Glutamatergic neuron (in vitro differentiated cells): Measurements from ENCODE around the gene GJB4. TPM values are rescaled to one million over a fixed set of nuclear protein-coding genes. Genes with fewer than 3 reads are reported as not detected.

ENCODE experiments used
- DNase-seq: peaks from one replicate; pipeline ENCODE4 v3.0.0; 2022
- H3K27ac Mint-ChIP-seq: one replicate; pipeline ENCODE4 v1.8.0; 2020; ENCODE audit warnings: mild to moderate bottlenecking, mixed read lengths, inconsistent platforms; ENCODE audit not compliant: unreplicated experiment
- H3K27me3 Mint-ChIP-seq: one replicate; pipeline ENCODE4 v1.8.0; 2020; ENCODE audit warnings: mild to moderate bottlenecking, moderate library complexity, mixed read lengths, inconsistent platforms; ENCODE audit not compliant: unreplicated experiment
- H3K36me3 Mint-ChIP-seq: one replicate; pipeline ENCODE4 v1.8.0; 2020; ENCODE audit warnings: mild to moderate bottlenecking, mixed read lengths, inconsistent platforms; ENCODE audit not compliant: unreplicated experiment
- H3K4me1 Mint-ChIP-seq: one replicate; pipeline ENCODE4 v1.8.0; 2020; ENCODE audit warnings: mild to moderate bottlenecking, low read depth, mixed read lengths, inconsistent platforms; ENCODE audit not compliant: unreplicated experiment
- H3K4me3 Mint-ChIP-seq: one replicate; pipeline ENCODE4 v1.8.0; 2020; ENCODE audit warnings: mild to moderate bottlenecking, mixed read lengths, inconsistent platforms; ENCODE audit not compliant: unreplicated experiment
- H3K9me3 Mint-ChIP-seq: one replicate; pipeline ENCODE4 v1.8.0; 2020; ENCODE audit warnings: mild to moderate bottlenecking, moderate library complexity, mixed read lengths, inconsistent platforms; ENCODE audit not compliant: unreplicated experiment
- total RNA-seq: library from RNA; stranded (reverse); fragmentation: NEBNext Ultra II Directional; extraction: Animal tissue kit (Norgen Biotek cat#: 25700); gene quantifications from one replicate; pipeline ENCODE4 v1.2.1, GENCODE V29; 2021; ENCODE audit not compliant: unreplicated experiment
- TF ChIP-seq, protein P1 (sequence below): fragments of 200-600 bp; sonication (generic); IDR thresholded peaks from one replicate; pipeline ENCODE4 v1.5.0; 2021; ENCODE audit not compliant: partially characterized antibody, unreplicated experiment

Gene GJB4
- total RNA-seq, 1 donor from 2014 or later = not detected

DNA sequence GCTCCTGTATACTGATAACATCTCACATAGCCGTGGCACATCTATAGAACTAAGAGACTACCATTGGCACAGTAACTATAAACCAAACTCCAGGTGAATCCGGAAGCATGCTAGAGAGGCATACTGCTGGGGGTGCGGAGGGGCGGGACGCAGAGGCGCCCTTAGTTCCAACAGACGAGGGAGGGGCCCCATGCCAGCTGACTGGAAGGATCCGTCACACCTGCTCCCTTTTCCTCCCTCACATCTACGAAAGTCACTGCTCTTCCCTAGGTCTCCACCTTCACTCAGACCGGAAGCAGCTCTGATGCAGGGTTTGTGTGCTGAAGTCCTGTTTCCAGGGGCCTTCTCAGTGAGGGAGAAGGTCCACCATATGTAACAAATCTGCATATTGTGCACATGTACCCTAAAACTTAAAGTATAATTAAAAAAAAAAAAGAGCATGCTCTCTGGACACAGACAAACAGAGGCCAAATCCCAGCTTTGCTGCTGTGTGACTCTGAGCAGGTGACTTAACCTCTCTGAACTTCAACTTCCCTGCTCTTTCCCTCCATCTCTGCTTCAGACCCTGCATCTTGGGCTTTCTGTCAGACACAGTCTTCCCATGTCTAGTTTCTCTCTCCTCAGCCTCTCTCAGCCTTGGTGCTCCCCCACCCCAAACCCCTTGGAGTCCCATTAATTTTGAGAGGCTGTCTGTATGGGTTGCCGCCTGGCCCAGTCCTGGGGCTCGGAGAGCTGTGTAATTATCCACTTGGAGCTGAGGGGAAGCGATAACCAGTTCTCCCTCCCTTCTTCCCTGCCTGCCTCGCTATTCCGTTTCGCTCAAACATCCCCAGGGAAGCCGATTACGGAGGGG is 12.5 kb upstream of the GJB4 start:
- Mint-ChIP-seq H3K4me3 (no peak overlapping the region), H3K36me3 (no peaks in the 10 kb centered on the region), H3K9me3 (no peaks in the 10 kb centered on the region), H3K4me1 (no peaks in the 10 kb centered on the region), H3K27ac (no peak overlapping the region), H3K27me3 (peaks cover 3% of the 10 kb centered on the region)
- no peak for DNase-seq
- TF ChIP-seq, protein P1, sequence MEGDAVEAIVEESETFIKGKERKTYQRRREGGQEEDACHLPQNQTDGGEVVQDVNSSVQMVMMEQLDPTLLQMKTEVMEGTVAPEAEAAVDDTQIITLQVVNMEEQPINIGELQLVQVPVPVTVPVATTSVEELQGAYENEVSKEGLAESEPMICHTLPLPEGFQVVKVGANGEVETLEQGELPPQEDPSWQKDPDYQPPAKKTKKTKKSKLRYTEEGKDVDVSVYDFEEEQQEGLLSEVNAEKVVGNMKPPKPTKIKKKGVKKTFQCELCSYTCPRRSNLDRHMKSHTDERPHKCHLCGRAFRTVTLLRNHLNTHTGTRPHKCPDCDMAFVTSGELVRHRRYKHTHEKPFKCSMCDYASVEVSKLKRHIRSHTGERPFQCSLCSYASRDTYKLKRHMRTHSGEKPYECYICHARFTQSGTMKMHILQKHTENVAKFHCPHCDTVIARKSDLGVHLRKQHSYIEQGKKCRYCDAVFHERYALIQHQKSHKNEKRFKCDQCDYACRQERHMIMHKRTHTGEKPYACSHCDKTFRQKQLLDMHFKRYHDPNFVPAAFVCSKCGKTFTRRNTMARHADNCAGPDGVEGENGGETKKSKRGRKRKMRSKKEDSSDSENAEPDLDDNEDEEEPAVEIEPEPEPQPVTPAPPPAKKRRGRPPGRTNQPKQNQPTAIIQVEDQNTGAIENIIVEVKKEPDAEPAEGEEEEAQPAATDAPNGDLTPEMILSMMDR = no peak

DNA sequence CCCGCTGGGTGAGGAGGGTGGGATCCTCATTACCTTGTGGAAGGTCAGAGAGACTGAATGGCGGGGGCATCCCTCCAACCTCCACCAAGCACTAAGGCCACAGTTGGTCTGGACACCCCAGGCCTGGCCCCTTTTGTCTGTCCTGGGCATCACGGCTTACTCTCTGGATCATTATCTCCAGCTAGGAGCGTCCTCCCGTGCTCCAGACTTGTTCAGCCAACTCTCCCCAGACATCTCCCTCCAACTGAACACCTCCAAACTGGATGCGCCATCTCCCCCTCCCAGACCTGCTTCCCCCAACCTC is 11.9 kb upstream of the GJB4 start:
- Mint-ChIP-seq H3K27ac (no peak overlapping the region), H3K36me3 (no peaks in the 10 kb centered on the region), H3K4me1 (no peaks in the 10 kb centered on the region), H3K27me3 (peaks cover 3% of the 10 kb centered on the region), H3K4me3 (no peak overlapping the region), H3K9me3 (no peaks in the 10 kb centered on the region)
- no peak for DNase-seq
- TF ChIP-seq, protein P1 = no peak

GRCh38 chr1:34749992-34750391 is 9.5 kb upstream of the GJB4 start:
- H3K9me3 Mint-ChIP-seq = no peaks in the 10 kb centered on the region
- no peaks in the 10 kb centered on the region for H3K4me1 Mint-ChIP-seq
- DNase-seq = no peak
- TF ChIP-seq, protein P1 = no peak
- no peak overlapping the region for H3K4me3 Mint-ChIP-seq
- H3K27ac Mint-ChIP-seq = no peak overlapping the region
- no peaks in the 10 kb centered on the region for H3K36me3 Mint-ChIP-seq
- H3K27me3 Mint-ChIP-seq = peaks cover 5% of the 10 kb centered on the region

- H3K27me3 Mint-ChIP-seq = peaks cover 5% of the 10 kb centered on the region
Observed at GRCh38 chr1:34750610-34751009, 8.9 kb upstream of the GJB4 start.

DNA sequence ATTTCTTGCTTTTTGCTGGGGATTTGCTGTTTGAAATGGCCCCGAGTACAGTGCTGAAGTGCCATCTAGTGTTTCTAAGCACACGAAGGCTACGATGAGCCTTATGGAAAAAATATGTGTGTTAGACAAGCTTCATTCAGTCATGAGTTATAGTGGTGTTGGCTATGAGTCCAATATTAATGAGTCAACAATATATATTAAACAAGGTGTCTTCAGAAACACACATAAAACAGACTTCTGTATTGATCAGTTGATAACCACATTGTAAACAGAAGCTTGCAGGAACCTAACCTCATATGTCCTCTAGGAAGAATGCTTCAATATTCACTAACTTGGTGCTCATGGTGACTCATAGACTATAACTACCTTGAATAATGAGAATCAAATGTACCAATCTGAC is 6.4 kb upstream of the GJB4 start:
- no peak for DNase-seq
- H3K4me1 Mint-ChIP-seq = no peaks in the 10 kb centered on the region
- H3K27ac Mint-ChIP-seq = no peak overlapping the region
- H3K4me3 Mint-ChIP-seq = no peak overlapping the region
- no peaks in the 10 kb centered on the region for H3K36me3 Mint-ChIP-seq
- peaks cover 3% of the 10 kb centered on the region for H3K27me3 Mint-ChIP-seq
- no peaks in the 10 kb centered on the region for H3K9me3 Mint-ChIP-seq
- TF ChIP-seq, protein P1 = no peak

More at GRCh38 chr1:34750610-34751009, 8.9 kb upstream of the GJB4 start:
- Mint-ChIP-seq H3K9me3 (no peaks in the 10 kb centered on the region), H3K4me3 (no peak overlapping the region), H3K4me1 (no peaks in the 10 kb centered on the region), H3K27ac (no peak overlapping the region), H3K36me3 (no peaks in the 10 kb centered on the region)
- no peak for DNase-seq
- TF ChIP-seq, protein P1 = no peak
